RPMI7951 (cell line): ENCODE data around the gene NRM. TPM values are rescaled to one million over a fixed set of nuclear protein-coding genes. Genes with fewer than 3 reads are reported as not detected.

ENCODE experiments used
- total RNA-seq: library from RNA; depleted of rRNA; stranded (reverse); fragments of >200 nt; shearing (Covaris generic); gene quantifications from 2 replicates; pipeline ENCODE4 v1.2.3, GENCODE V29; 2014; rRNA removed

Gene NRM
- total RNA-seq, 1 experiment from 2014 or later, result 29.2 TPM

Other genes with a start within 250 kb of the NRM start
- 142 and 156 TPM in 2 replicates for gene HLA-E, start 201.5 kb downstream of the NRM start, total RNA-seq
- gene GNL1, start 134.5 kb downstream of the NRM start, total RNA-seq, result 38.6 and 51.9 TPM in 2 replicates
- gene PRR3, start 133.7 kb downstream of the NRM start, total RNA-seq, result 6.9 and 9.6 TPM in 2 replicates
- gene ABCF1, start 119.5 kb downstream of the NRM start, total RNA-seq, result 38.9 and 42.9 TPM in 2 replicates
- gene PPP1R10, start 73.7 kb downstream of the NRM start, total RNA-seq, result 20.8 and 36.8 TPM in 2 replicates
- gene MRPS18B, start 73.1 kb downstream of the NRM start, total RNA-seq, result 78.4 and 122 TPM in 2 replicates
- gene ATAT1, start 64.1 kb downstream of the NRM start, total RNA-seq, result 7.7 and 11.3 TPM in 2 replicates
- gene C6orf136, start 43.9 kb downstream of the NRM start, total RNA-seq, result 7.1 and 7.4 TPM in 2 replicates
- gene DHX16, start 18.0 kb downstream of the NRM start, total RNA-seq, result 32.2 and 36.8 TPM in 2 replicates
- gene PPP1R18, start 4.3 kb downstream of the NRM start, total RNA-seq, result 77.4 and 83.9 TPM in 2 replicates
- 6.4 and 13.6 TPM in 2 replicates for gene MDC1, start 26.3 kb upstream of the NRM start, total RNA-seq
- gene TUBB, start 29.4 kb upstream of the NRM start, total RNA-seq, result 1,269 and 1,837 TPM in 2 replicates
- gene FLOT1, start 51.7 kb upstream of the NRM start, total RNA-seq, result 108 and 118 TPM in 2 replicates
- 377 and 410 TPM in 2 replicates for gene IER3, start 53.6 kb upstream of the NRM start, total RNA-seq
- gene DDR1, start 193.5 kb upstream of the NRM start, total RNA-seq, result 12.0 and 16.6 TPM in 2 replicates
- gene GTF2H4, start 217.2 kb upstream of the NRM start, total RNA-seq, result 12.4 and 14.6 TPM in 2 replicates
- gene VARS2, start 223.3 kb upstream of the NRM start, total RNA-seq, result 9.5 and 9.6 TPM in 2 replicates
- gene SFTA2, start 241.2 kb upstream of the NRM start, total RNA-seq, result 0.24 TPM in 1 of 2 replicates, not detected in the other
- not detected in 2 replicates for gene MUCL3, start 250.0 kb upstream of the NRM start, total RNA-seq